ENCODE data around the gene PHYKPL.
A peak's percentile ranks its signal among the peaks of the same experiment; 100 is the strongest.
"Not testable (repeated sequence)": the region's sequence is repeated elsewhere in the genome, so short reads cannot be mapped to it uniquely, and the experiment has no call there.

The PHYKPL gene

DNA sequence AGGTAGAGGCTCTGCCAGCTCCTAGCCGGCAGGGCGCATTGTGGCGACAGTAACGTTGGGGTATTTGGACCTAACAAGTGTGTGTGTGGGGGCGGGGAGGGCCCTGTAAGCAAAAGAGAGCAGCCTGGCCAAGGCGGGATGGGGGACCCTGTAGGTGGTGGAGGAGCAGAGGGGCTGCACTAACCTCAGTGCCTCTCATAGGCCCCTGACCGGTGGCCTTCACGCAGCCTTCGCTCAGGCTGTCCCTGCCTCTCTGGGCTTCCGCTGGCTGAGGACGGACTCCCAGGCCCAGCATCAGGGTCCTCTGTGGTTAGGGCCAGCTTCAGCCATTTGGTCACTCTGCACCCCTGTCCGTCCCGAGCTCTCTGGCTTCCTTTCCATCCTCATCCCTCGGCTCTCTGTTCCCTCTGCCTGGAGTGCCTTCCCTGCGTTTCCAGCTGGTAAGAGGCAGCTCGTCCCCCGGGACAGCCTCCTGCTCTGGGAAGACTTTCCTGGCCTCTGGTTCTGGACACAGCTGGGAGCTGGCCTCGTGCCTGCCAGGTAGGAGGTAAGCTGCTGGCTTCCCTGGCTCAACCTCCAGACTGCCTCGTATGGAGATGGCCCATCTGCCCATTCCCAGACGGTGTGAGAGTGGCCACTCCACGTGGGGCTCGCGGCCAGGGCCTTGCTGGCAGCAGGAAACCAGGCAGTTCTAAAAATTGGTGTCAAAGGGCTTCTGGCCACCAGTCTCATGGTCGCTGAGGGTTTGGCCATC is 39.3 kb upstream of the PHYKPL start:
- Mint-ChIP-seq H3K9me3 (no peaks in the 10 kb centered on the region), H3K27ac (no peak overlapping the region), H3K27me3 (no peaks in the 10 kb centered on the region), H3K4me3 (no peak overlapping the region), H3K4me1 (no peaks in the 10 kb centered on the region), H3K36me3 (no peaks in the 10 kb centered on the region)

- Mint-ChIP-seq H3K9me3 (no peaks in the 10 kb centered on the region), H3K27ac (no peak overlapping the region), H3K4me3 (no peak overlapping the region), H3K27me3 (no peaks in the 10 kb centered on the region), H3K4me1 (no peaks in the 10 kb centered on the region), H3K36me3 (no peaks in the 10 kb centered on the region)
Measured at GRCh38 chr5:178271231-178271630, 38.6 kb upstream of the PHYKPL start.

DNA sequence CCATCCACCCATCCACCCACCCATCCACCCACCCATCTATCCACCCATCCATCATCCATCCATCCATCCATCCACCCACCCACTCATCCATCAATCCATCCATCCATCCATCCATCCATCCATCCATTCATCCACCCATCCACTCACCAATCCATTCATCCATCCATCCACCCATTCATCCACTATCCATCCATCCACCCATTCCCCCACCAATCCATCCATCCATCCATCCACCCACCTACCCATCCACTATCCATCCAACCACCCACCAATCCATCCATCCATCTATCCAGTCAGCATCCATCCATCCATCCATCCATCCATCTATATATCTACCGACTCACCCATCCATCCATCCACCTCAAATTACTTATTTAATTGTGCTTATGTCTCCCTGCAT is 36.9 kb upstream of the PHYKPL start:
- H3K36me3 Mint-ChIP-seq, result no peaks in the 10 kb centered on the region
- H3K4me1 Mint-ChIP-seq, result no peaks in the 10 kb centered on the region
- no peak overlapping the region for H3K27ac Mint-ChIP-seq
- H3K9me3 Mint-ChIP-seq, result no peaks in the 10 kb centered on the region
- H3K4me3 Mint-ChIP-seq, result no peak overlapping the region
- H3K27me3 Mint-ChIP-seq, result no peaks in the 10 kb centered on the region

GRCh38 chr5:178267876-178268275 is 35.3 kb upstream of the PHYKPL start:
- Mint-ChIP-seq H3K27ac (no peak overlapping the region), H3K4me1 (no peaks in the 10 kb centered on the region), H3K4me3 (no peak overlapping the region), H3K27me3 (no peaks in the 10 kb centered on the region), H3K36me3 (no peaks in the 10 kb centered on the region), H3K9me3 (no peaks in the 10 kb centered on the region)

DNA sequence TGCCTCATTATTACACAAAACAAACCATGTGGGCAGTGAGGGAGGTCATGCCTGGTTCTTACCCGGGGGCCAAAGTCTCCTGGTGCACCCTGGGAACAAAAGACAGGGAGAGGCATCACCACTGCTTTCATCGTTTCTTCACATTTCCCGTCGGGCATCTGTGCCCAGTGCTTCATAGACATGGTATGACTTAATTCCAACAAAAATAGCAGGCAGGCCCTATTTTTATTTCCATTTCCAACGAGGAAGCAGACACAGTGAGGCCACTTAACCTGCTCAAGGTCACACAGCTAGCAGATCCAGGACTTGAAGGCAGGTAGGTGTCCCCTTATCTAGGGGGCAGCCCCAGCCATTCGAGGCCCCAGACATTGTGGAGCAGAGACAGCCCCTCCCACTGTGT is 34.6 kb upstream of the PHYKPL start:
- Mint-ChIP-seq H3K27me3 (no peaks in the 10 kb centered on the region), H3K4me3 (no peak overlapping the region), H3K9me3 (no peaks in the 10 kb centered on the region), H3K4me1 (no peaks in the 10 kb centered on the region), H3K27ac (no peak overlapping the region), H3K36me3 (no peaks in the 10 kb centered on the region)

DNA sequence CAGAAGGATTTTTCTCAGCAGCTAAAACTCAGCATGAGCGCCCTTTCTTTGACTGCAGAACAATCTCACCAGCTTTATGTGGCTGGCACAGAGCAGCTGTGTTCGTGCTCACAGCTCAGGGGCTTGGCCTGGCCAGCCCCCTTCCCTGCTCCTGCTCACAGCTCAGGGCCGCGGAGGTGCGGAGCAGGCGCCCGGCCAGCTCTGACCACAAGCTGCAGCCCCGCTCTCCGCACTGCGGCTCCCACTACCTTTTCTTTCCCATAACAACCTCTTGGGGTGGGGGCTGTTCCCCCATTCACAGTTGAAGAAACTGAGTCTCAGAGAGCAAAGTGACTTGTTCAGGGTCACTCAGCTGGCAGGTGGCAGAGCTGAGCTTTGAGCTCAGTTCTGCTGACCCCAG is 34.0 kb upstream of the PHYKPL start:
- H3K27ac Mint-ChIP-seq, result no peak overlapping the region
- no peaks in the 10 kb centered on the region for H3K27me3 Mint-ChIP-seq
- H3K4me3 Mint-ChIP-seq, result no peak overlapping the region
- no peaks in the 10 kb centered on the region for H3K4me1 Mint-ChIP-seq
- H3K9me3 Mint-ChIP-seq, result no peaks in the 10 kb centered on the region
- H3K36me3 Mint-ChIP-seq, result no peaks in the 10 kb centered on the region

GRCh38 chr5:178265746-178266145 is 33.1 kb upstream of the PHYKPL start:
- H3K9me3 Mint-ChIP-seq, result no peaks in the 10 kb centered on the region
- no peaks in the 10 kb centered on the region for H3K36me3 Mint-ChIP-seq
- no peak overlapping the region for H3K4me3 Mint-ChIP-seq
- H3K4me1 Mint-ChIP-seq, result no peaks in the 10 kb centered on the region
- H3K27ac Mint-ChIP-seq, result no peak overlapping the region
- H3K27me3 Mint-ChIP-seq, result no peaks in the 10 kb centered on the region

DNA sequence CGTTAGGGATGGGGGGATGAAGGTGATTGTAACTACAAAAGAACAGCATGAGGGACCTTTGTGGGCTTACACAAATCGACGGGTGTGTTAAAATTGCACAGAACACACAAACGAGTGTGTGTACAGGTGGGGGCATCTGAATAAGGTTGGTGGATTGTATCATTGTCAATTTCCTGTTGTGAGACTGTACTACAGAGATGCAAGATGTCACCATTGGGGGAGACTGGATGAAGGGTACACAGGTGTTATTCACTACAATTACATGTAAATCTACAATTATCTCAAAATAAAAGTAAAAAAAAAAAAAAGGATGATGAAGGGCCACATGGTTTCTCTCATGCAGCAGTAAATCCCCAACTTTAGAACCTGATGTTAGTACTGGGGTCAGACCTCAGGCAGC is 31.4 kb upstream of the PHYKPL start:
- H3K27ac Mint-ChIP-seq, result no peak overlapping the region
- H3K36me3 Mint-ChIP-seq, result no peaks in the 10 kb centered on the region
- H3K9me3 Mint-ChIP-seq, result no peaks in the 10 kb centered on the region
- no peaks in the 10 kb centered on the region for H3K4me1 Mint-ChIP-seq
- no peak overlapping the region for H3K4me3 Mint-ChIP-seq
- no peaks in the 10 kb centered on the region for H3K27me3 Mint-ChIP-seq

- no peaks in the 10 kb centered on the region for H3K4me1 Mint-ChIP-seq
- no peaks in the 10 kb centered on the region for H3K27me3 Mint-ChIP-seq
- peak overlapping the region; percentile 46 for H3K27ac Mint-ChIP-seq
- no peaks in the 10 kb centered on the region for H3K36me3 Mint-ChIP-seq
- no peaks in the 10 kb centered on the region for H3K9me3 Mint-ChIP-seq
- H3K4me3 Mint-ChIP-seq, result no peak overlapping the region
Measured at GRCh38 chr5:178261666-178262600, 29.3 kb upstream of the PHYKPL start.

GRCh38 chr5:178259623-178260536 is 27.3 kb upstream of the PHYKPL start:
- Mint-ChIP-seq H3K4me3 (no peak overlapping the region), H3K9me3 (no peaks in the 10 kb centered on the region), H3K4me1 (no peaks in the 10 kb centered on the region), H3K27ac (no peak overlapping the region), H3K36me3 (no peaks in the 10 kb centered on the region), H3K27me3 (no peaks in the 10 kb centered on the region)

DNA sequence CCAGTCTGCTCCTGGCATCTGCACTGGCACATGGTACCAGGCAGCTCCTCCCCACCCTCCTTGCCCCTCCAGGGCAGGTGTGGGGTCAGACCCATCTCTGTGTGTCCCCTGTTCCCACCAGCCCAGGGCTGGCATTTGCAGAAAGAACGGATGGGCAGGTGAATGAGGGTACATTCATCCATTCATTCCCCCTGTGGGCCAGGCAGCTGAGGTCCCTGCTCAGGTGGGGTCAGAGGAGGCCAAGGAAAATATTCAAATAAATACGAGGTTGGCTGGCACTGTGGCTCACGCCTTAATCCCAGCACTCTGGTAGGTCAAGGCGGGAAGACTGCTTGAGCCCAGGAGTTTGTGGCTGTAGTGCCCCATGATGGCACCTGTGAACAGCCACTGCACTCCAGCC is 25.0 kb upstream of the PHYKPL start:
- H3K27ac Mint-ChIP-seq, result no peak overlapping the region
- no peaks in the 10 kb centered on the region for H3K36me3 Mint-ChIP-seq
- H3K4me3 Mint-ChIP-seq, result no peak overlapping the region
- no peaks in the 10 kb centered on the region for H3K9me3 Mint-ChIP-seq
- H3K4me1 Mint-ChIP-seq, result no peaks in the 10 kb centered on the region
- no peaks in the 10 kb centered on the region for H3K27me3 Mint-ChIP-seq

DNA sequence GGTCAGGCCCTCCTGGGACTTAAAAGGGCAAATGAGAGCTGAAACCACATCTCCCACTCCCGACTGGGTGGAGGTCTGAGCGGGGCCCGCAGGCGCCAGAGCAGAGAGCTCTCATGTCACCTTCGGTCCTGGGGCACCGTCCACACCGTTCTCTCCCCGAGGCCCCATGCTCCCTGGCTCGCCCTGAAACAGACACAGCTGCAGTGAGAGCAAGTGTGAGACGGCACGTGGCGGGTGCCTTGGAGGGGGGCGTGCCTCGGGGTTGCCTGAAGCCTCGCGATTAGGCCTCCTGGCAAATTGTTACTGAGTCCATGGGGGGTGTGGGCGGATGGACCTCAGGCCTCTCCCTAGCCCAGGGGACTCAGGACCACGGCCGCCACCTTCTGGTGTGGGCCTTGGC is 24.1 kb upstream of the PHYKPL start:
- no peak overlapping the region for H3K27ac Mint-ChIP-seq
- no peaks in the 10 kb centered on the region for H3K36me3 Mint-ChIP-seq
- no peaks in the 10 kb centered on the region for H3K27me3 Mint-ChIP-seq
- H3K4me1 Mint-ChIP-seq, result no peaks in the 10 kb centered on the region
- H3K9me3 Mint-ChIP-seq, result no peaks in the 10 kb centered on the region
- no peak overlapping the region for H3K4me3 Mint-ChIP-seq

DNA sequence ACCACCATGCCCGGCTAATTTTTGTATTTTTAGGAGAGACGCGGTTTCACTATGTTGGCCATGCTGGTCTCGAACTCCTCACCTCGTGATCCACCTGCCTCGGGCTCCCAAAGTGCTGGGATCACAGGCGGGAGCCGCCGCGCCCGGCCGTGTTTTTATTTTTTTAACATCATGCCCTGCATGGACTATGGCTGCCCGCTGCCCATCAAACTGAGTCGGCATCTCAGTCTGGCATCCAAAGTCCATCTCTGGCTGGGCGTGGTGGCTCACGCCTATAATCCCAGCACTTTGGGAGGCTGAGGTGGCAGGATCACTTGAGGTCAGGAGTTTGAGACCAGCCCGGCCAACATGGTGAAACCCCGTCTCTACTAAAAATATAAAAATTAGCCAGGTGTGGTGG is 21.0 kb upstream of the PHYKPL start:
- H3K4me1 Mint-ChIP-seq, H3K27ac Mint-ChIP-seq, H3K27me3 Mint-ChIP-seq, H3K36me3 Mint-ChIP-seq, H3K9me3 Mint-ChIP-seq, H3K4me3 Mint-ChIP-seq: not testable (repeated sequence)

DNA sequence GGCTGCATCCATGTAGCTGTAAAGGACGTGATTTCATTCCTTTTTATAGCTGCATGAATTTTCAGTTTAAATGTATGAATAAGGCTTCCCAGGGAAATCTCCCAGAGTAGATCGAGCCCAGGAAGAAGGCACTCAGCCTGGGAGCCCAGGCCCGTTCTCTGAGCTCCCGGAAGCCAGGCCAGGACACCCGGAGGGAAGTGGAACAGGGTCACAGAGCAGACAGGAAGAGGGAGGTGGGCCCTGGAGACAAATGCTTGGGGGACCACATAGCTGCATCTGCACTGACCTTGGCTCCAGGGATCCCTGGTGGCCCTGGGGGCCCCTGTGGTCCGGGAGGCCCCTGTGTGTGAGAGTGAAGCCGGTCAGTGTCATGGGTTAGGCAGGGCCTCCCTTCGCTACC is 19.7 kb upstream of the PHYKPL start:
- H3K36me3 Mint-ChIP-seq, result no peaks in the 10 kb centered on the region
- peaks cover 6% of the 10 kb centered on the region for H3K4me1 Mint-ChIP-seq
- no peaks in the 10 kb centered on the region for H3K9me3 Mint-ChIP-seq
- H3K27me3 Mint-ChIP-seq, result no peaks in the 10 kb centered on the region
- H3K27ac Mint-ChIP-seq, result peak overlapping the region; percentile 35
- H3K4me3 Mint-ChIP-seq, result no peak overlapping the region

- H3K27me3 Mint-ChIP-seq, result no peaks in the 10 kb centered on the region
- no peak overlapping the region for H3K27ac Mint-ChIP-seq
- no peaks in the 10 kb centered on the region for H3K36me3 Mint-ChIP-seq
- H3K9me3 Mint-ChIP-seq, result no peaks in the 10 kb centered on the region
- H3K4me1 Mint-ChIP-seq, result peaks cover 9% of the 10 kb centered on the region
- no peak overlapping the region for H3K4me3 Mint-ChIP-seq
Measured at GRCh38 chr5:178250263-178250662, 17.7 kb upstream of the PHYKPL start.

Data from activated naive CD4-positive, alpha-beta T cell treated with anti-CD3 and anti-CD28 coated beads, Interleukin-2, amount 50 U/mL, for 24 hours (primary cell).